Urothelium cell line (cell line): ENCODE data around the gene PRKG2.
"Not testable (repeated sequence)": the region's sequence is repeated elsewhere in the genome, so short reads cannot be mapped to it uniquely, and the experiment has no call there.

Source experiments
- DNase-seq: peaks from one replicate; pipeline ENCODE4 v3.0.0; 2011; ENCODE audit warnings: low spot score, mixed read lengths
- FAIRE-seq: peaks from 2 replicates; lab custom pipeline; 2011; peaks lifted over from hg19 to GRCh38; lab: Jason Lieb, UNC

PRKG2 gene

GRCh38 chr4:81214881-81215868, at the start of gene PRKG2:
PRKG2 (minus strand) TSS chr4:81215222; CDS start chr4:81205047, 10,175 bp downstream.
- FAIRE-seq (peak; percentile 46), DNase-seq (peak; percentile 36)

GRCh38 chr4:81260443-81261101, 45.5 kb upstream of the PRKG2 start:
- DNase-seq (no peak), FAIRE-seq (no peak)

DNA sequence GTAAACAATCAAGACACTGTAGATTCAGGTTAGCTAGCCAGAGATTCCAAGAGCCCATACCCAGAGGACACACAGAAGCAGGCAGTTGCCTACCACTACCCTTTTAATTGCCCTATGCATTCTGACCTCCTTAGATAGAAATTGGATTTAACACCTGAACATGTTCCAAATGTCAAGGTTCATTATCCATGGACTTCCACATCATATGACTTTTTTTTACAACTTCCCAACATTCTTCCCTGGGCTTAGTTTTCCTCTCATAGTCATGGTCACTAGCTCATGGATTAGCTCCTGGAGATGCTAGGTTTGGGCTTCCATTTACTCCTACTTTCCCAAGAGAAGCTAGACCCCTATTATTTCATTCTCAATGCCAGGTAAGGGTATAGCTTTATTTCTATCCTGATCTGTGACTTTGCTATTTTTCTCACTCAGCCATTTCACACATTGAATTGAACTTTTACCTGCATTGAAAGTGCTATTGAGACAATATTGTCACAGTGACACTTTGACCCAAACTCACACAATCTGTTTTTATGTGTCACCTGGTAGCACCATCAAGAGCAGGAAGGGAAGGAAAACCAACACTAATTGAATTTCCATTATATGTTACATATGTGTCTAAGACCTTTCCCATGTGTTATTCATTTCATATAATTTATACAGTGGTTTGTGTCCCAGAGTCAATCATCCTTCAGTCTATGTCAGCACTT, 44.0 kb upstream of the PRKG2 start:
- DNase-seq, result no peak
- no peak for FAIRE-seq

DNA sequence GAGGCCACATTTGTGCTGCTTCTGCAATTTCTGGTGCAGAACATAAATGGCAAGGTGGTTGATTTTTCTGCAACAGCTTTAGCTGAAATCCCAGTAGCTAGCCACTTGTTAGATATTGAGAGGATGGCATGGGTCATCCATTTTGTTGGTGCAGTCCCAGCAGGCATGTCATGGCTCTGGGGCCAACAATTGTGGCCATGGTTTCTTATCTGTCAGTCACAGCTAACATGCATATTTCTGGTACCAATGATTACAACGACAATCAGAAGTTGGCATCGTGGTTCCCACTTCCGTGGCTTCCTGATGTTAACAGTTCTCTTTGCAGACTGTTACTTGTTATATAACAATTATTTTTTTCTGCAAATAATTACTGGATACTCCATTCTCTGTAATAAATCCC, 42.8 kb upstream of the PRKG2 start:
- FAIRE-seq, result no peak
- DNase-seq, result no peak

GRCh38 chr4:81257021-81257420, 42.0 kb upstream of the PRKG2 start:
- no peak for FAIRE-seq
- DNase-seq, result peak; percentile 49

- FAIRE-seq (no peak), DNase-seq (no peak)
These were observed 41.3 kb upstream of the PRKG2 start for GRCh38 chr4:81256059-81256970.

DNA sequence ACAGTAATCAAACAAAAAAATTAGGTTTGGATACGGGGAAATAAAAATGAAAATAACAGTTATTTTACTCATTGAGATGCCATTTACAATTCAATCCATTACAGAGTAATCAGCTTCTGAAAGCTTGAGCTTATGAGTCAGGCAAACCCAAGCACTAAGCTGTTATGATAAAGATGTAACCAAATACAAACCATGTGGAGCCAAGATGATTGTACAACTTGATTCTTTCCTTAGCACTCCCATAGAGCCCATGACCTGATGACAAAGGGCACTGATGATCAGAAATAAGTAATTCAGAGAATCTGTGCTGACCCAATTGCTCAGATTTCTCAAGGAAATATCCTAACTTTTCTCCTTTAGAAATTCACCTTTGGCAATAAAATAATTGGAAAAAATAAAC, 40.5 kb upstream of the PRKG2 start:
- DNase-seq (no peak), FAIRE-seq (no peak)

GRCh38 chr4:81250430-81250829, 35.4 kb upstream of the PRKG2 start:
- DNase-seq, result no peak
- FAIRE-seq, result no peak

GRCh38 chr4:81245218-81246009, 30.4 kb upstream of the PRKG2 start:
- FAIRE-seq, result no peak
- DNase-seq, result no peak

DNA sequence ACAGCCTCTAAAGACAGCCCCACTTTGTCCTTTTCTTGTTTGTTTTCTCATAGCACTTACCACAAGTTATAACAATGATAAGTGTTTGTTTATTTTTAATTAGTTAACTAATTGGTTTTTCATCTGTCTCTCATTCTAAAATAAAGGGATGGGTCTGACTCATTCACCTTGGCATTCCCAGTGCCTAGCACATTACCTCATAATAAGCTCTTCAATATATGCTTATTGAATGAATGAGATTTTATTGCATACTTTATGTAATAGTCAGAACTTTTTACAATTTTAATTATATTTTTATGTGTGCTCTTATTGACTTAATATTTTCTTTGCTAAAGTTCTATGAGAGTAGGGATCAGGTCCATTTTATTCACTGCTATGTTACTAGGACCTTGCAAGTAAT, 22.8 kb upstream of the PRKG2 start:
- FAIRE-seq, result no peak
- no peak for DNase-seq

DNA sequence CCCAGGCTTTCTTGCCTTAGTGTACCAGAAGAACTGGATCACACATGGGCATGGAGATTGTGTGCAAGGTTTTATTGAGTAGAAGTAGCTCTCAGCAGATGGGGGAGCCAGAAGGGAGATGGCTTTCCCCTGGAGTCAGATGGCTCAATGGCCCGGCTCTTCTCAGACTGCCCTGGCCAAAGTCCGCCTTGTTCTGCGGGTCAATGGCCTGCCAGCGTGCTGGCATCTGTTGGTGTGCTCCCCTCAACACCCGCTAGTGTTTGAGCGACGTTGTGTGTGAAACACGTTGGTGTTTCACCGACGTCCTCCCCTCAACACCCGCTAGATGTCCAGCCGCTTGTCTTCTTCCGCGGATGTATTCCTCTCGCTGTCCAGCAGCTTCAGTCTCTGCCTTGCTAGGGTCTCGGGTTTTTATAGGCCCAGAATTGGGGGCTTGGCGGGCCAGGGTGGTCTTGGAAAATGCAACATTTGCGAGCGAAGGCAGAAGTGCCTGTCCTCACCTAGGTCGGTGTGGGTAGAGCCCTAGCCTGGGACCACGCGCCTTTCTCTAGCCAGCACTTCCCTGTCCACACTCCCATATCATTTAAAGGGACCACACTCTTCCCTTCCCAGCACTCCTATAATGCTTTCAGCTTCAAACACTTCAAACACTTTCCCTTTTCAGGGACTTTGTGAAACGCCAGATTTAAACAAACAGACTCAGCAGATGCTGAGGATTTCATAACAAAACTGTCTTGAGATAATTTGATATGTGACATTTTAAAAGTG, 21.1 kb upstream of the PRKG2 start:
- no peak for FAIRE-seq
- no peak for DNase-seq

GRCh38 chr4:81227968-81228367, 12.9 kb upstream of the PRKG2 start:
- no peak for FAIRE-seq

DNA sequence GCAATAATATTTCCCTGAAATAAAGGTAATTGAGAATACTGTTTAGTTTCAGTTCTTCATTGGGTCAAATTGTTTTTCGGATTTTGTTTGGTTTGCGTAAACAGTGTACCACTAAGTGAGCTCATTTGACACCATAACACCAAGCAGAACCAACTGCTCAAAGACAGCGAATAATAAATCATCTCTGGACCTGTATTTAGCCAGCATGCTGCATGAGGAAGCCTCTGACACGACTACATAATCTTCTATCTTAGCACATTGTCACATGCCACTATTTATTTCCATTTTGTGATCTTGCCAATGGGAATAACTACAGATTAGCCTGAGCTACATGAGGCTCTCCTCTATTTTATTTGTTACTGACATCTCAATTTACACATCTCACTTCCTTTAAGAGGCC, 12.1 kb upstream of the PRKG2 start:
- no peak for FAIRE-seq
- no peak for DNase-seq

More at GRCh38 chr4:81227968-81228367, 12.9 kb upstream of the PRKG2 start:
- DNase-seq, result no peak

GRCh38 chr4:81225252-81225651, 10.2 kb upstream of the PRKG2 start:
- FAIRE-seq (no peak), DNase-seq (no peak)

DNA sequence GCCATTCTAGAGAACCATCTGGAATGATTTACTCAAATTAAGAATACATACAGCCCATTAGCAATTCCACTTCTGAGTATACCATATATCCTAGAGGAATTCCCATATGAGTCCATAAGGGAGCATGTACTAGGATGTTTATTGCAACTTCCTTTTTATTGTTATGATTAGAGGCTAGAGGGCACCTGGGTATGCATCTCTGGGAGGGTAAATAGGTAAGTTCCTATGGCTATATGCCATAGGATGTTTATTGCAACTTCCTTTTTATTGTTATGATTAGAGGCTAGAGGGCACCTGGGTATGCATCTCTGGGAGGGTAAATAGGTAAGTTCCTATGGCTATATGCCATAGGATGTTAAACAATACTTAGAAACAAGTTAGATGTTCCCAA, 7.1 kb upstream of the PRKG2 start:
- not testable (repeated sequence) for FAIRE-seq, DNase-seq

GRCh38 chr4:81221303-81222081, 6.5 kb upstream of the PRKG2 start:
- no peak for FAIRE-seq
- no peak for DNase-seq

- no peak for DNase-seq
- FAIRE-seq, result no peak
These were observed 5.2 kb upstream of the PRKG2 start for GRCh38 chr4:81220271-81220670.

GRCh38 chr4:81218206-81218605, 3.2 kb upstream of the PRKG2 start:
- FAIRE-seq, result no peak
- DNase-seq, result no peak
